ENCODE measurements around the gene PLCL2.

The PLCL2 gene

DNA sequence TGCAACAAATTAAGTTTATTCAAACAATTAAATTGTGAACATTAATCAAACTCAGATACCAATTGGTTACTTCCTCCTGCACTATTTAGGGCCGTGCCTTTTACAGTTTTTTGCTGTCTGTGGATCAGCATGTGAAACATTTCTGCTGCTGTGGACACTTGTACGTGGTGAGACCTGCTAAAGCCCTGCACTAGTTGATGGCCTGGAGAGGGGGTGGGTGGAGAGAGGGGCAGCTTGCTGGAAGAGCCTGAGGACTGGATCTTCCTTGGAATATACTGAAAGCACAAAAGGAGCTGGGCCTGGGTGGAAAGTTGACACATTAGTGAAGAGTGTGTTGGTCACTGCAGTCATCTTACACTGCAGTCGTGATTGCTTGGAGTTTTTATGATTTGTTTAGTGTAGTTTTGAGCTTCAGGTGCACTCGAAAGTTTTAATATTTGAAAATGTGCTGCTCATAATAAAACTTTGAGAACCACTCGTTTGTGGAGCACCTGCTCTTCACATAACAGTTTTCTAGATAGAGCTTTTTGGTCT is 11.4 kb downstream of the PLCL2 start:
- no peak for DNase-seq

DNA sequence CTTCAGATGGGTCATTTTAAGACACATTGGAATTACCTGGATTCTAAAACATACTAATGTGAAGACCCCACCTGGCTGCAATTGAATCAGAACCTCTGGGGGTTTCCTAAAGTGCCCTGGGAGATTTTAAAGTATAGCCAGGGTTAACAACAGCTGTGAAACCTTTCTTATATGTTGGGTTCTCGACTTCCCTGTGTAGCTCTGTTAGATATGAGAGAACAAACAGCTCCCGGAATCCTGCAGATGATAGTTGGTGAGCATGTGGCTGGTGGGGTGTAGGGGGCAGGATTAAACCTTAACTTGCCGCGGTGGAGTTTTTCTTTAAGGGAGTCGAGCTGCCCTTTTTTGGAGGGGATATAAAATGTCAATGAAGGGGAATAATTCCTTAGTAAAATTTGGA is 12.1 kb downstream of the PLCL2 start:
- no peak for DNase-seq

DNA sequence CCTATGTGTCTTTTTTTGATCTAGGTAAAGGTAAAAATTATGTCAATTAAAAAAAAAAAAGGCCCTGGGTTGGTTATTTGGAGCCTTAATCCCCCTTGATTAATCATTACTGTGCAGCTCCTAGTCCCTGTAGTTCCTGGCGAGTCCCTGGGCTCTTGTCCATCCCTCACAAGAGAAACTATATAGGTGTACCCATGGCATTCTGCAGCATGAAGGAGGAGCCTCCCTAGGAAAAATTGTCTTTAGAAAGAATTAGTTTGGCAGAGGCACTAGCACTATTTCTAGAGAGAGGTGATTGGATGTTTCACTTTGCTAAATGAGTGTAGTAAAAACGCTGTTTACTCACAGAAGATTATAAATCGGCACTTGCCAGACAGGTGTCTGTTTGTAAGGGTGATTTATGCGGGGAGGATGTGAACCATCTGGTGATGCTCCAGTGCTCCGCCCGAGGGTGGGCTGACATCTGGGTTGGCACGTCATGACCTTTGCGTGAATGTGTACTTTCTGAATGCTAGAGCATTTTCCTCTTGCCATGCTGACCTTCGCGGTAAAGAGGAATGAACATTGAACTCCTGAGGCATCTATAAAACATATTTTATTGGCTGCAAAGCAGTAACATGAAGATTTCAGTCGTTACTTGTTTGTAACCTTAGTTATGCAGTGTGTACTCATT is 12.6 kb downstream of the PLCL2 start:
- no peak for DNase-seq

DNA sequence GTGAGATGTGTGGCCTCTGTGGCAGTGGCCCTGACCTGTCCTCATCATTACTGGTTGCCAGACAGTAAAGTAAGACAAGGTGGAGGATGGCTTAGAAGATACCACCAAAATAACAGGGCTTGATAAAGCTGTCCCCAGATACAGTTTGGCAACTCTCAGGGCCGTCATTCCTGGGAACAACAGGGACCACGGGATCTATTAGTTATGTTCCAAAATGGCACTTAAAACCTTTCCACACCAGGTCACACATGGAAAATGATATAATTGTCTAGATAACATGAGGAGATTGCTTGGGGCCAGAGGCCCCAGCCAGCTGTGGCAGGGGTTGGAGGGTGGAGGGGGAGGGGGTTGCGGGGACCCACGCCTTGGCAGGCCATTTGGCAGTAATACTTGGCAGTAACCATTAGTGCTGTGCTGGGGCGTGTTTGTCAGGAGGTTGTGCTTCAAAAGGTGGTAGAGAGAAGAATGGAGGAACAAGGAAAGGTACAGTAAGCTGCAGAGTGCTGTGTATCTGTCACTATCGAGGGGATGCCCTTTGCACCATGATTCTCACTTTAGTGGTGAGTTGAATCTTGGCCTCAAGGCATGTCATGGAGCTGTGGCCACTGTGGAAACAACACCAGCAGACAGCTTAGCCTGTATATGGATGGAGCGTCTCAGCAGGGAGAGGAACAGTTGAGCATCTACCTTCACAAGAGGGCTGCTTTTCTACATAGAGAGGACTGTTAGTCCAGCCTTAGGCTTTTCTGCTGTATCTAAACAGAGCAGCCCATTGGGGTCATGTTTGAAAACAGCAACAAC is 14.0 kb downstream of the PLCL2 start:
- no peak for DNase-seq

DNA sequence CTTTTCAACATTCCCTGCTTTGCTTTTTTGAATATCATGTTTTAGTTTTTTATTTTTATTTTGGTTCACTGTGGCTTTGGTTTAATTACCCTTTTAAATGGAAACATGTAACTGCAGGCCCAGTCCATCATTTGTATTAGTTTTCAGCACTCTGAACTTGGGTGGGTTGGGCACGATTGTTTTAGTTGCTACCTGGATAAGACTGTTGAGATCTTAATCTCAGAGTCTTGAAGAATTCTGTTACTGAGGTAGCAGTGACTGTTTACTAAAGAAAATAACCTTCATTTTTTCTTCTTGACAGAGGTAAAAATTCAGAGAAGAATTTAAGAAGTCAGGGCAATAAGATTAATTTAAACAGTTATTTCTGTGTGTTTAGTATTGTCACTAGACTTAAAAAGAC is 15.2 kb downstream of the PLCL2 start:
- DNase-seq: no peak

DNA sequence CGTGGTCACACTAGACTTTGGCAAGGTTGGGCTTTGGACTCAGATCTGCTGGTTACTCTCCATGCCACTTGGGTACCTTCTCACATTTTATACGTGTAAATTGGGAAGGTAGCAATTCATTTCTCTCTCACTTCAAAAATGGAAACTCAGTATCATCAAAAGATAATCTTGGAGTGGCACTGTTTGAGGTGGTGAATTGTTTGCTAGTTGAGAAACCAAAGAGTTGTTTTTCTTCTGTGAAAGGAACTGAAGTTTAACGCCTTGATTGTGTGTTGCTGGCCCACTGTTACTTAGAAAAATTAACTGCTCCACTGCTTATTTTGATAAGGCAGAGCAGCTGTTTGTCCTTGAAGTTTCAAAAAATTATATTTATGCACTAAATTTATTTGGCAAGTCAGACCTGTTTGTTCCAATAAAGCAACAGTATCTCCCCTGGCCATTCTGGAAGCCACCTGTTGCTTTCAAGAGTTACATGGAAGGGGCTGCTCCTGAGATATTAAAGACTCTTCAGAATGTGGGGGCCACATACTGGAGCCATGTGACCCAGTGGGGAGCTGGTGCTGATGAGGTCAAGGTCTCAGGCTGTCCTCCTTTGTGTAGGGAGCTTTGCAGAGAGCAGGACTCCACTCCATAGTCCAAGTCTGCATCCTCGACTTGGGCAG is 16.2 kb downstream of the PLCL2 start:
- DNase-seq: no peak

DNA sequence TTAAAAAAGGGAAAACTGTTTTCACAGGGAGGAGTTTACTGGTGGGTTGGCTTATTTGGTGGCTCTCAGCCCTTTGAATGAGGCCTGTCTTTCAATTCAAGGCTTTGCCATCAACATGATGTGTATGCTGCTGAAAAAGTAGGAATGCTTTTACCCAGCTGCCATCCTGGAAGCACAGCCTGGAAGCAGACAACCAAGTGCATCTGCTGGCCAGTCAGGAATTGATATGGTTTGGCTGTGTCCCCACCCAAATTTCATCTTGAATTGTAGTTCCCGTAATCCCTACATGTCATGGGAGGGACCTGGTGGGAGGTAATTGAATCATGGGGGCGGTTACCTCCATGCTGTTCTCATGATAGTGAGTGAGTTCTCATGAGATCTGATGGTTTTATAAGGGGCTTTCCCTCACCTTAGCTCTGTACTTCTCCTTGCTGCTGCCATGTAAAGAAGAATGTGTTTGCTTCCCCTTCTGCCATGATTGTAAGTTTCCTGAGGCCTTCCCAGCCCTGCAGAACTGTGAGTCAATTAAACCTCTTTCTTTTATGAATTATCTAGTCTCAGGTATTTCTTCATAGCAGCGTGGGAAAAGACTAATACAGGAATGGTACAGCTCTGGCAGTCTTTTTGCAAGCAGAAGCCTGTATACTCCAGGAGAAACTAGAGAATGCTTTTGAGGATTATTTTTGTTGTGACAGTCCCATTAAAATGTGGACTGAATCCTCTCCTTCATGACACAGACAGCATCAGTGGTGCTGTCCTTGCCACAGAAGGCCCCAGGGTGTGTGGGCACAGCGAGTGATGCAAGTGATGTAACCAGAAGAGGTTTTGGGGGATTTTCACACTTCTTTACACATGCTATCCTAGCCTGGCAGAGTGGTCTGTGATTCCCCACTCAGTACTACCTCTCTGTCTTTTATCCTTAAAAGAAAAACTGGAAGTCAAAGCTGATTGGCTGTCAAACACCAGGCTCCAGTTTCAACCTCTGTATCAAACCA is 20.0 kb downstream of the PLCL2 start:
- DNase-seq: no peak

DNA sequence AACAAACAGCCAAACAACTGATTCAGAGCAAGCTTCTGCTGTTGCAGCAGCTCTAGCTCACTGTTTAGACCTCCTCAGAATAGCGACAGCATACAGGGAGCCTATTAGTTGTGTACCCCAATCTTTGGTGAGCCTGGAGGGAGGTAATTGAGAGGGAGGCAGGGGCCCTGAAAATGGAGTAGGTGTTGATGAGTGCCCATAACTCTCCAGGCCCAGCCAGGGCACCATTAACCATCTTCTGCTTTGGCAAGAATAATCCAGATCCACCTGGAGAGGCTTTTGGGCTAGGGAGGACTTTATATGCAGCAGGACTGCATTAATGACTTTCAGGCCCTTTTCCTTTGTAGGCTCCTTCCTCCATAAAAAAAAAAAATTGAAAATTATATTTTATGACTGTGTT is 20.9 kb downstream of the PLCL2 start:
- DNase-seq: no peak

DNA sequence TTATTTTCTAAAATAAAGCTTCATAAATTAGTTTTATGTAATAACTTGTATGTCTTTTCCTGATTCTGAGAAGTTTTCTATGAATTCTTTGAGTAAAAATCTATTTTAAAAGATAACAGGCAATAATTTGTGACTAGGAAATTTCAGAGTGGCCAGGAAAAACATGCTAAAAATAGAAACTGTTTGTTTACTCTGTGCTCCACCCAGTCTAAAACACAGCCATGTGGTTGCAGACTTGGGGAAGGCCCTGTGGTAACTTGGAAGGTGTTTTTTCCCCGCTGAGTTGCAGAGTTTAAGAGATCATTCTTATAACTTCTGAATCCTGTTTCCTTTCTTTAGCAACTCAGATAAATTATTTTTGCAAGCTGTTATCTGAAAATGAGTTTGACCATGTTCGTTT is 21.9 kb downstream of the PLCL2 start:
- no peak for DNase-seq

DNA sequence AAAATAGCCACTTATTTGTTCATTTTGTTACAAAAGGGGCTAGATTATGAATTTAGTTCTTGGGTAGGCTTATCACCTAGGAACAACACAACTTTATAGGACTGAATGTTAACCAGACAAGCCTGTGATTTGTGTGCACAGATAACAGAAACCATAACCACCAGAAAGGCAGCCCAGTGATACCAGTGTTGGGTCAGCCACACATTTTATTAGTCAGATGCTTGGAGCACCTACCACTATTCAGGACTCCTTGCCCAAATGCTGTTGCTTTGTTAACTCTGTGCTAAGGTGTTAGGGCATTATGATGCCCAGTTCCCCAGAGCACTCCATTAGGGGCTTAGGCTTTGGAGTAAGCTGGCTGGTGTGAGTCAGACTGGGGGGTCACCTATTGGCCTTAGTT is 22.5 kb downstream of the PLCL2 start:
- DNase-seq: no peak

DNA sequence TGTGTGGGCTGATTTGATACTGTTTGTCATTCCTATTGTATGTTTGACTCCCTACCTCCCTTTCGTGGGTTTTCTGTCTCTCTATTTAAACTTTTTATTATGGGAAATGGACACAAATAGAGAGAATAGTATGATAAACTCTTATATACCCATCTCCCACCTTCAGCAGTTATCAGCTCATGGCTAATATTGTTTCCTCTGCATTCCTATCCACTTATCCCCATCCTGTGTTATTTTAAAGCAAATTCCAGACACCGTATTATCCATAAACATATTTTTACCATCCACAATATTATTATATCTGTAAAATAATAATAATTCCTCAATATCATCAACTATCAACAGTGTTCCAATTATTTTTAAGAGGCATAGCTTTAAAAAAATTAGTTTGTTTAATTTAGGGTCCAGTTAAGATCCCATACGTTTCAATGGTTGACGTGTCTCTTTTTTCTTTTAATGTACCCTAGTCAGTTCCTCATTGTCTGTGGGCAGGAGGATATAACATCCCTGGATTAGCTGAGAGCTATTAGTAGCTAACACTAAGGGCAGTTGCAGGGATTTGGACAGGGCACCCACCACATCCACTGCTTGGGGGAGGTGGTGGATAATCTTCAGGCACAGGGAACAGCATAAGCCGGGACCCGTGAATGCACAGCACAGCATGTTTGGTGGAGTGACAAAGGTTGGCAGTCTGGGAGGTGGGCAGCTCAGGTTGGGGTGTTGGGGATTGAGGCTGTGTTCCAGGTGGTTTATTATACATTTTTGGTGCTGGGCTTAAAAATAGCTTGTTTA is 23.5 kb downstream of the PLCL2 start:
- DNase-seq: no peak

DNA sequence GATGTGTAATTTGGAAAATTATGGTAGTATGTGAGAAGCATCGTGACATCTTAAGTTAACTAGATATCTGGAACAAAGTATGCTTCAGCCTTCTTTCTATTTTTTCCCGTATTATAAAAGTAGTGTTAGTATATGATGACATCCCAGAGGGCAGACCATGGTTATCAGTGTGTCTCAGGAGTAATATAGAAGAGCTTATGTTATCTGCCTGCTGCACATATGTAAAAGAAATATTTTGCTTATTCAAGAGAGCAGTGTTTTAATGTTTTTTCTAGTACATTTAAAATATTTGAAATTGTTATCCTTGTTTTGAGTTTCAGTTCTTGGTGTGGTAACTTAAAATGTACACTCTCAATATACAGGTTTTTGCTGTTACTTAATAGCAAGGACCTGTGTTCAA is 24.1 kb downstream of the PLCL2 start:
- DNase-seq: no peak

DNA sequence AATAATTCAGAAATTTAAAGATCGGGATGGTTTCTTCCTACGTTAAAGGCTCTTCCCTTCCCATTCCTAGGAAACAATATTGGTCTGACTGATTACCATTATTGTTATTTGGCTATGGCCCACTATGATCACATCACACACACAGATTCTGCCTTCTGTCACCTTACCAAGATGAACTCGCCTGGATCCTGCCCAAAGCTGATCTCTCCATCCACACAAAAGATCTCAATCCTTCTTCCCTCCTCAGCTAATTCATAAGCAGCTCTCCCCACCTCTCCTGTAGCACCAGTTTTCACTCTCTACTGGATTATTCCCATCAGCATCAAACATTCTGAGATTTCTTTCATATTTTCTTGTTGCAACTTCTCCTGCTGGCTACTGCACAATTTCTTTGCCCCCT is 25.0 kb downstream of the PLCL2 start:
- no peak for DNase-seq

DNA sequence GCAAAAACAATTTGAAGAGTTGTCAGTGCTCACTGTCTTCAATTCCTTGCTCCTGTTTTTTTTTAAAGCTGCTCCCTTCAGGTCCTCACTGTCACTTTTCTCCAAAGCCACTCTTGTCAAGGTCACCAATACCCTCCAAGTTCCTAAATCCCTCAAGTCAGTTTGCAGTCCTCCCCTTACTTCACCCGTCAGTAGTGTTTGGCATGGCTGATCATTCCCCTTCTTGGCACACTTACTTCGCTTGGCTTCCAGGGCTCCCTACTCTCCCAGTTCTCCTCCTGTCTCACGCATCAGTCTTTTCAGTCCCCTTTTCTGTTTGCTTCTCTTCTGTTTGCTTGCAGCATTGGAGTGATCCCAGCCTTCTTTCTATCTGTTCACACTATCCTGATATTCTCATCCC is 25.5 kb downstream of the PLCL2 start:
- DNase-seq: no peak

DNA sequence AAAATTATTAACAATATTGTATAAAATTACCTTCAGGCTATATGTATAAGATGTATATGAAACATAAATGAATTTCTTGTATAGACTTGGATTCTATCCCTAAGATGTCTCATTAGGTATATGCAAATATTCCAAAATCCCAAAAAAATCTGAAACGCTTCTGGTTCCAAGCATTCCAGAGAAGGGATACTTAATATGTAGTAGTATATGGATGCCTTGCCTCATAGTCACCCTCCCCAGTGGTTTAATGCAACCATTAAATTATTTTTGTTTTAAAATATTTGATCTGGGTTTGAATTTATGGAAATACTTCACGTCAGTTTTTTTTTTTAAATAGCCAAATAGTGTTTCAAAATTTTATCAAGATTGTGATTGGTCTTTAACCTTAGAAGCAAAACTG is 27.2 kb downstream of the PLCL2 start:
- no peak for DNase-seq

DNA sequence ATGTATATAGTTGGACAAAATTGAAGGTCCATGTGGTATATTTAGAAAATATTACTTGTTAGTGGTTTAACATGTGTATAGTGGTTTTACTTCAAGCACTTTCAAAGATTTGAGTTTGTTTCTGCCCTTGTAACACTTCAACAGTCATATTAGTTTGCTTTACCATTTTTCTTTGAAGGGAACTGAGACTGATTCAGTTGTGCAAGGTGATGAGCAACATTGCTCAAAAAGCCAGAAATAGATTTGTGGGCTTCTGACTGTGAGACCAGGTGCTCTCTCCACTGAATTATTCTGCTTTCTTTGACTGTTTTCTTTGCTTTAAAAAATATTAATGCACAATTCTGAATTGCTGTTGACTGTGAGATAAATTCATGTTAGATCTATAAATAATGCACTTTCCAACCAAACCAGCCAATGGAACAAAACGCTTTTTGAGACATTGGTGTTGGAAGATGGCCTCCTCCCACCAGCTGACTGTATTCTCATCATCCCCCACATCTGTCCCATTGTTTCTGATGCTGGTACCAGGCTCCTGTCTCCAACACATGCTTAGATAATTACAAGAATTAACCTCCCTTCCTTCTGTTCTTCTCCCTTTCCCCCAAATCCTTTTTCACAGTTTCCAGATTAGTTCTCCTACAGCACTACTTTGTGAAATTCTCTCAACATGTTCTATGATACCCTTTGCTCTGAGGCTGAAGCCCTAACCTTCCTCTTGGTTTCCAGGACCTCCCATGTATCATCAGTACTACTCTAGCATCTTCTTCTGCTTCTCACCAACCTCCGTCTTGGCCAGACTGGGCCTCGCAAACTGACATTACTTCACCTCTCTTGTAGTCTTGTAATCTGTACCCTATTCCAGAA is 27.9 kb downstream of the PLCL2 start:
- no peak for DNase-seq

DNA sequence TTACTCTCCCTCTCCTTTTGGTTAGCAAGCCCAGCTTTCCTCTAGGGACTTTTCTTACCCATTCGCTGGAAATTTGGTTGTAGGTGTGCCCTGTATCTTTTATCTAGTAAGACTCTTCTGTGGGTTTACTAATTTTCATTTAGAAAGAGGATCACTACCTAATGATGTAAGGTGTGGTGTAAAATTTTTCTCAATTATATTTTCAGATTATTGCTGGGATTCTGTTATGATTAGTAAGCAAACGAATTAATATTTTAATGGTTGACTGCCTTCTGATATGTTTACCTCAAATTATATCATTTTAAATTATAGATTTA is 28.5 kb downstream of the PLCL2 start:
- DNase-seq: no peak

DNA sequence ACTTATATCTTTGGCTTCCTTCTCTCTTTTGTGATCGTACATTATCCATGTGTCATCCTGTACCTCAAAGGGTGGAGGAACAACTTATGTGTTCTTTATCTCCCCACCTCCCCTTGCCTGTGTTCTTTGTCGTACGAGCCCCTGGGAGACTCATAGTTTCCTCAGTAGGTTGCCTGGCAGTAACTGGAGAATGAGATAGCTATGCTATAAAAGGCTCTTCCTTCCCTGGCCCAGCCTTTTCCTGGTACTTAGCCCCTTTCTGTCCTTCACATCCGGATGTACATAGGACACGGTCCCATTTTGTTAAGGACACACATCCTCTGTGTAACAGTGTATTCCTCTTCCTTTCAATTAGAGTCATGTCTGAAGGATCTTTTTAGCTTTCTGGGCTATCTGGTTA is 32.1 kb downstream of the PLCL2 start:
- DNase-seq: no peak

DNA sequence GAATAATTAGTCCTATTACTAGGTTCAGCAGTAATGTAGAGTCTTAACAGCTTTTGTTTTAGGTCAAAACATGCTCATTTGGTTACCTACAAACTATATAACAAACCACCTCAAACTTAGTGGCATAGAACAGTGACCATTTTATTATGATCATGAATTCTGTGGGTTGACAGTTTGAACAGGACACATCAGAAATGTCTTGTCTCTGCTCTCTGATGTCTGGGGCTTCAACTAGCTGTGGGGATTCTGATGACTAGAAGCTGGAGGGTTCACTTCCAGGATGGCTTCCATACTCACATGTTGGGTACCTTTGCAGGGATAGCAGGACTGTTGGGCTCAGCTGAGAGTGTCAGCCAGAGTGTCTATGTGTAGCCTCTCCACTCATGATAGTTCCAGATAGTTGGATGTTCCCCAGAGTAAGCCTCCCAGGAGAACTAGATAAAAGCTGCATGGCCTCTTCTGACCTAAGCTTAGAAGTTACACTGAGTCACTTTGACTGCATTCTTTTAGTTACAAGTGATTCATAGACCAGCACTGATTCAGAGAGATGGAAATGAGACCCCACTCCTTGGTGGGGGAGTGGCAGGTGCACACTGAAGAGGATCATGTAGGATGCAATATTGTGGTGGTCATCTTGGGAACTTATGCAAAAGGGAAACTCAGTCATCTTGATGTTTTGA is 32.6 kb downstream of the PLCL2 start:
- DNase-seq: no peak

DNA sequence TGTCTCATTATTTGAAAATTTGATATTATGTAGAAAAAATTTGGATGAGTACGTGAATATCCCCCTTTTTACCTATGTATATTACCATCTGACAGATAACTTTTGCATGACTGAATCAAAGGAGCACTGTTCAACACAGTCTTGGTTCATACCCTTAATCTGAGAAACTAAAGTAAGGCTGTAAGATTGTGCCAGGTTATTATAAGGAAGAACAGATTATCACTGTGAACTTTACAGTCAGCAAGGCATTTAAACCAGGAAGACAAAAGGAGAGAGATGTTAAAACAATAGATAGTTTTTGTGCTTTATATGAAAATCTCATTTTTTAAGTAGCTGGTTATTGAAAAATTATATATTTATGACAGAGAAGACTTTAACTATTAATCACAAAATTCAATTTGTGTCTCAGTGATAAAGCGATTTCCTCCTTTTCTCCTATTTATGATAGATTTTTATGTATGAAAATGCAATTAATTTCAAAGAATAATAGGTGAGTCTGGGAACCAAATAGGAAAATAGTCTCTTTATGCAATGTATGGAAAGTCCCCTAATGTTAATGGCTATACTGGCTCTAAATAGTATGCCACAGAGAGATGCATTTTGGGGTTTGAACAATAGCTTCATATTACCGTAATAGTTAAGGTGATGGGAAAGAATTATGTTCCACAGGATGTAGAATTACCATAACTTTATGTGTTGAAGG is 33.4 kb downstream of the PLCL2 start:
- DNase-seq: no peak

Data from GF-D8 (cell line).